Lower lobe of right lung (tissue), 2 donors: ENCODE results near the gene AOAH. TPM values are rescaled to one million over a fixed set of nuclear protein-coding genes. Genes with fewer than 3 reads are reported as not detected.
"Not testable (repeated sequence)": the region's sequence is repeated elsewhere in the genome, so short reads cannot be mapped to it uniquely, and the experiment has no call there.

Source experiments
- ATAC-seq, 2 donors: fragments of 200-7000 bp; cut with Tn5 transposase; one replicate each; pipeline ENCODE4 v1.9.1; 2020 to 2022; ENCODE audit warnings: mild to moderate bottlenecking in 2 of 2, moderate library complexity in 2 of 2
- DNase-seq: peaks from one replicate; pipeline ENCODE4 v3.0.0-alpha.2; 2020
- H3K27ac ChIP-seq: fragments of 200-600 bp; one replicate; pipeline ENCODE4 v1.8.0; 2022
- H3K27me3 ChIP-seq: fragments of 200-600 bp; one replicate; pipeline ENCODE4 v1.8.0; 2022; ENCODE audit warnings: low read depth
- H3K36me3 ChIP-seq: fragments of 200-600 bp; one replicate; pipeline ENCODE4 v1.8.0; 2022; ENCODE audit warnings: mild to moderate bottlenecking
- H3K4me1 ChIP-seq: fragments of 200-600 bp; one replicate; pipeline ENCODE4 v1.8.0; 2022
- H3K4me3 ChIP-seq: fragments of 200-600 bp; one replicate; pipeline ENCODE4 v1.8.0; 2022; ENCODE audit warnings: mild to moderate bottlenecking
- H3K9me3 ChIP-seq: fragments of 200-600 bp; one replicate; pipeline ENCODE4 v1.8.0; 2022
- intact Hi-C: fragments of 100-400 bp; cut with DNase I; formaldehyde crosslinking; loops from one replicate; pipeline ENCODE4 v1.11.0; 2022
- total RNA-seq: library from RNA; stranded (reverse); fragmentation: NEBNext Ultra II Directional; extraction: Animal tissue kit (Norgen Biotek cat#: 25700); gene quantifications from one replicate; pipeline ENCODE4 v1.2.1, GENCODE V29; 2021
- TF ChIP-seq, protein P1 (sequence below): fragments of 200-600 bp; IDR thresholded peaks from one replicate; pipeline ENCODE4 v1.8.0; 2022; ENCODE audit warnings: antibody characterized with exemption, mild to moderate bottlenecking
- donor health status: DM: no; HTN: yes; CAD: no; lungs with severe emphysema.

The AOAH gene
- total RNA-seq, 1 donor from 2014 or later: 29.2 TPM

DNA sequence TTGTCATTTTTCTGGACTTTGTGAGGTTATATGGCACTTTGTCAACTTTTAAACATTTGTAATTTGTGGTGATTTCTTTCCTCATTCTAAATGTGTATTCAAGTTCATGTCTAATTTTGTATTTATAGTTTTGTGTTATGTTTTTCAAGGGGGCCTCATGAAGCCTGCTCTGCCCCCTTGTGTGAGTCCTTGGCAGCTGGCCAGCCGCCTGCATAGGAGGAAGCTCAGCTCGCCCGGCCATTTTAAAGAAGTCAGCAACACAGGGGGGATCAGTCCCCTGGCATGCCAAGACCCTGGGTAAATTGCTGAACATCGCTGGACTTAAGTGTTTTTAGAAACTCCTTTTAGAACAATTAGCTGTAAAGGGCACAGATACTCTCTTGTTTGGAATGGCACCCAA is 211.7 kb downstream of the AOAH start:
- H3K27ac ChIP-seq: no peak overlapping the region
- no peaks in the 10 kb centered on the region for H3K9me3 ChIP-seq
- H3K4me3 ChIP-seq: no peak overlapping the region
- intact Hi-C loops: no loop called here
- H3K4me1 ChIP-seq: no peaks in the 10 kb centered on the region
- no peaks in the 10 kb centered on the region for H3K36me3 ChIP-seq
- TF ChIP-seq, protein P1, sequence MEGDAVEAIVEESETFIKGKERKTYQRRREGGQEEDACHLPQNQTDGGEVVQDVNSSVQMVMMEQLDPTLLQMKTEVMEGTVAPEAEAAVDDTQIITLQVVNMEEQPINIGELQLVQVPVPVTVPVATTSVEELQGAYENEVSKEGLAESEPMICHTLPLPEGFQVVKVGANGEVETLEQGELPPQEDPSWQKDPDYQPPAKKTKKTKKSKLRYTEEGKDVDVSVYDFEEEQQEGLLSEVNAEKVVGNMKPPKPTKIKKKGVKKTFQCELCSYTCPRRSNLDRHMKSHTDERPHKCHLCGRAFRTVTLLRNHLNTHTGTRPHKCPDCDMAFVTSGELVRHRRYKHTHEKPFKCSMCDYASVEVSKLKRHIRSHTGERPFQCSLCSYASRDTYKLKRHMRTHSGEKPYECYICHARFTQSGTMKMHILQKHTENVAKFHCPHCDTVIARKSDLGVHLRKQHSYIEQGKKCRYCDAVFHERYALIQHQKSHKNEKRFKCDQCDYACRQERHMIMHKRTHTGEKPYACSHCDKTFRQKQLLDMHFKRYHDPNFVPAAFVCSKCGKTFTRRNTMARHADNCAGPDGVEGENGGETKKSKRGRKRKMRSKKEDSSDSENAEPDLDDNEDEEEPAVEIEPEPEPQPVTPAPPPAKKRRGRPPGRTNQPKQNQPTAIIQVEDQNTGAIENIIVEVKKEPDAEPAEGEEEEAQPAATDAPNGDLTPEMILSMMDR: no peak
- ATAC-seq (no peak), DNase-seq (no peak)
- no peaks in the 10 kb centered on the region for H3K27me3 ChIP-seq

DNA sequence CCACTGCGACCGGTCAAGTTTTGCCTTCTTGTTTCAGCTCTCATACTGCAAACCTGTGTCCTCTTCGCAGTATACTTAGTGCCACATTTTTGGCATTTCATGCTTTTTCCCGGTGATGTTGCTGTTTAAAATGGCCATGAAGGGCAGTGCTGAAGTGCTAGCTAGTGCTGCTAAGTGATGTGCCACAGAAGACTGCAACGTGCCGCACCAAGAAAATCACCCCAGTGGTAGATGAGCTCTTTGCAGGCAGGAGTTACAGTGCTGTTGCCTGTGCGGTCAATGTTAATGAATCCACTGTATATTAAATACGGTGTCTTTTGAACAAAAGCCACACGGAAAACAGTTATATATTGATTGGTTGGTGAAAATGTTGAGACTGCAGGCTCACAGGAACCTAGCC is 214.3 kb downstream of the AOAH start:
- TF ChIP-seq, protein P1: no peak
- no peaks in the 10 kb centered on the region for H3K27me3 ChIP-seq
- no peak overlapping the region for H3K4me3 ChIP-seq
- H3K36me3 ChIP-seq: no peaks in the 10 kb centered on the region
- no peaks in the 10 kb centered on the region for H3K9me3 ChIP-seq
- DNase-seq (no peak), ATAC-seq (no peak)
- intact Hi-C loops: no loop called here
- no peaks in the 10 kb centered on the region for H3K4me1 ChIP-seq
- no peak overlapping the region for H3K27ac ChIP-seq

DNA sequence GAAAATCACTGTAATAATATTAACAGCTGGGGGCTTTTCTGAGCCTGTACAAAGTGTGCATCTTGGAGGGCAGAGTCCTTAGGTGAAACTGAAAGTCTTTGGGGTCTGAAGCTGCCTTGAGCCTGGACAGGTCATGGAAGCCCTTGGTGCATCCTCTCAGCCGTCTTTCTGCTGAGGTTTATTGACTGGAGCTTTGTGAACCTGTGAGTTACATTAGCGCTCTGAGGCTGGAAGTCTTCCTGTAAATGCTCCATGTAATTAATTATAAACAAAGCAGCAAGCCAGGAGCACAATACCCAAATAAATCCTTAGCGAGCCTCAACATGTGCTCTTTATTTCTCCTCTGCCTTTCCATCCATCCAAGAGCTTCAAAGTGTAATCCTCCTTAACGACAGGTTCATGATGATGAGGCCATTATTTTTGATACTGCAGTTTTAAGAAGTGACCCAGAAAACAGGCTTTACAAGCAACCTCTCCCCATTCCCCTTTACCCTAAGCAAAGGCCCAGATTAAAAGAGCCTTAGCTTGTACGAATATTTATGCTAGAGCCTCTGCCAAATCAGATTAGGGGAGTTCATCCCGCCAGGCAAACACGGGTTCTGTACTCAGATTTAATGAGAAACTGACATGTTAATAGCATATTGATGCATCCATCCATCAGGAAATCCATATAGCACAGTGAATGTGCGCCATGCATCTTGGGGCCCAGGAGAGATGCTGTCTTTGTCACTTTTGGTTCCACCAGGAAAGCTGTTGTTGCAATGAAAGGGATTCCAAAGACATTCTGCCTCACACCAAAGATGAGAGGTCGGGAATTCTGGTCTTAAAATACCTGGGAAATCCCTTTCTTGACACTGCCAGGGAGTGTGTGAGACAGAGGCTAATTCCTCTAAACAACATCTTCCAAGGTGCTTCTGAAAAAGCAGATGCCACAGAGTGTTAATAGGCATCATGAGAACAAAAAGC is 216.5 kb downstream of the AOAH start:
- TF ChIP-seq, protein P1: no peak
- Histone ChIP-seq H3K27me3 (no peaks in the 10 kb centered on the region), H3K27ac (no peak overlapping the region), H3K4me3 (no peak overlapping the region), H3K4me1 (no peaks in the 10 kb centered on the region), H3K9me3 (no peaks in the 10 kb centered on the region), H3K36me3 (no peaks in the 10 kb centered on the region)
- ATAC-seq: no peak
- no peak for DNase-seq
- intact Hi-C loops: no loop called here

DNA sequence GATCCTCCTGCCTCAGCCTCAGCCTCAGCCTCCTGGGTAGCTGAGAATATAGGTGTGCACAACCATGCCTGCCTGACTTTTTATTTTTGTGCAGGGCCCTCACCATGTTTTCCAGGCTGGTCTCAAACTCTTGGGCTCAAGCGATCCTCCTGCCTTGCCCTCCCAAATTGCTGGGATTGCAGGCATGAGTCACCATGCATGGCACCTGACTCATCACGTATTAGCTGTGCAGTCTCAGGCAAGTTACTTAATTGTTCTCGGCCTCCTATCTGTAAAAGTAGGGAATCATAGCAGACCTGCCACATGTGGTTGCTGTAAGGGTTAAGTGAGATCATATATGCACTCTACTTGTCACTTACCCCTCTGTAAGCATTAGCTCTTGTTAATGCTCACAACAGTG is 217.5 kb downstream of the AOAH start:
- no peaks in the 10 kb centered on the region for H3K4me1 ChIP-seq
- no peaks in the 10 kb centered on the region for H3K36me3 ChIP-seq
- H3K27me3 ChIP-seq: no peaks in the 10 kb centered on the region
- no peaks in the 10 kb centered on the region for H3K9me3 ChIP-seq
- no peak overlapping the region for H3K27ac ChIP-seq
- H3K4me3 ChIP-seq: no peak overlapping the region
- DNase-seq (no peak), ATAC-seq (no peak)
- intact Hi-C loops: no loop called here
- TF ChIP-seq, protein P1: no peak

DNA sequence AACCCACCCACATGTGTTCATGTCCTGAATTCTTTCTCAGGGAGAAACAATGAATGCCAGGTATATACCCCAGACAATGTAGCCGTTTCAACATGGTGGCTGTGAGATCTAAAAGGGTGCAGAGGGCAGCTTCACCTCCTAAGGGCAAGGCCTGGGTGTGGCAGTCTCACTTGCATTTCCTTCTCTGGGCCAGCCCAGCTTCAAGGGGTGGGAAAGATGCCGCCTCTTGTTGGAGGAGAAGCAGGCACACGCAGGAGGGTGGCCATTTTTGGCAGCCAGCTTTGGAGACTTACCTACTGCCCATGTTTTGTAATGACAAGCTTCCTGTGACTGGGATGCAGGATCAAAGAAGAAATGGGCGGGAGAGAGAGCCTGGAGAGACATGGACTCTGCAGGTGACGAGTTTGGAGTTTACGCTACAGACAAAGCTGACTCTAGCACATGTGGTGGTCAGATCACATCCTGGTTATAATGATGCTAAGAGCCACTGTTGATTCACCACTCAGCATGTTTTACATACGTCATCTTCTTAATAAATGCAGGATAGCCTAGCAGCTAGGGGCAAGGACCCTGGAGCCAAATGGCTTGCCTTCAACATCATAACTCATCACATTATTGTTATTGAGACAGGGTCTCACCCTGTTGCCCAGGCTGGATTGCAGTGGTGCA is 218.0 kb downstream of the AOAH start:
- Histone ChIP-seq H3K27ac (no peak overlapping the region), H3K9me3 (no peaks in the 10 kb centered on the region), H3K4me1 (no peaks in the 10 kb centered on the region), H3K4me3 (no peak overlapping the region), H3K36me3 (no peaks in the 10 kb centered on the region), H3K27me3 (no peaks in the 10 kb centered on the region)
- no peak for DNase-seq
- no peak for ATAC-seq
- TF ChIP-seq, protein P1: no peak
- intact Hi-C loops: no loop called here

DNA sequence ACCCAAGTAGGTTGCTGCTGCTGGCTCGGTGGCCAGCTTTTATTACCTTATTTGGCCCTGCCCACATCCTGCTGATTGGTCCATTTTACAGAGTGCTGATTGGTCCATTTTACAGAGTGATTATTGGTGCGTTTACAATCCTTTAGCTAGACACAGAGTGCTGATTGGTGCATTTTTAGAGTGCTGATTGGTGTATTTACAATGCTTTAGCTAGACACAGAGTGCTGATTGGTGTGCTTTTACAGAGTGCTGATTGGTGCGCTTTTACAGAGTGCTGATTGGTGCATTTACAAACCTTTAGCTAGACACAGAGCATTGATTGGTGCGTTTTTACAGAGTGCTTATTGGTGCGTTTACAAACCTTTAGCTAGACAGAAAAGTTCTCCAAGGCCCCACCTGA is 219.7 kb downstream of the AOAH start:
- H3K27ac ChIP-seq, H3K36me3 ChIP-seq, ATAC-seq, DNase-seq, H3K4me1 ChIP-seq, intact Hi-C loops, H3K4me3 ChIP-seq, H3K9me3 ChIP-seq, H3K27me3 ChIP-seq: not testable (repeated sequence)

DNA sequence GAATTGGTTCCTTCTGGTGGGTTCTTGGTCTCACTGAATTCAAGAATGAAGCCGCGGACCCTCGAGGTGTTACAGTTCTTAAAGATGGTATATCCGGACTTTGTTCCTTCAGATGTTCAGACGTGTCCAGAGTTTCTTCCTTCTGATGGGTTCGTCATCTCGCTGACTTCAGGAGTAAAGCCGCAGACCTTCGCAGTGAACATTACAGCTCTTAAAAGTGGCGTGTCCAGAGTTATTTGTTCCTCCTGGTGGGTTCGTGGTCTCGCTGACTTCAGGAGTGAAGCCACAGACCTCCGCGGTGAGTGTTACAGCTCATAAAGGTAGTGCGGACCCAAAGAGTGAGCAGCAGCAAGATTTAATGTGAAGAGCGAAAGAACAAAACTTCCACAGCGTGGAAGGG is 220.1 kb downstream of the AOAH start:
- H3K9me3 ChIP-seq, H3K27me3 ChIP-seq, ATAC-seq, H3K27ac ChIP-seq, intact Hi-C loops, H3K36me3 ChIP-seq, H3K4me1 ChIP-seq, DNase-seq, H3K4me3 ChIP-seq: not testable (repeated sequence)
